Ascending aorta (tissue), 2 donors: ENCODE data around the gene POLE4. TPM values are rescaled to one million over a fixed set of nuclear protein-coding genes. Genes with fewer than 3 reads are reported as not detected.

Experiments used
- DNase-seq, 2 donors: peaks; one replicate each; pipeline ENCODE4 v3.0.0-alpha.2; 2019; ENCODE audit warnings: low spot score in 2 of 2
- H3K27ac ChIP-seq, 2 donors: fragments of 200-600 bp; sonication (generic); one replicate each; pipeline ENCODE4 v1.5.1; 2016 to 2017; ENCODE audit warnings: mild to moderate bottlenecking in 1 of 2
- H3K27me3 ChIP-seq: fragments of 200-600 bp; sonication (generic); one replicate; pipeline ENCODE4 v1.5.1; 2017
- H3K36me3 ChIP-seq, 2 donors: fragments of 200-600 bp; sonication (generic); one replicate each; pipeline ENCODE4 v1.5.1; 2016
- H3K4me1 ChIP-seq, 2 donors: fragments of 200-600 bp; sonication (generic); one replicate each; pipeline ENCODE4 v1.5.1; 2016 to 2017; ENCODE audit warnings: mild to moderate bottlenecking in 1 of 2
- H3K4me3 ChIP-seq, 2 donors: fragments of 200-600 bp; sonication (generic); one replicate each; pipeline ENCODE4 v1.5.1; 2016 to 2017; ENCODE audit warnings: mild to moderate bottlenecking in 1 of 2
- H3K9me3 ChIP-seq, 2 donors: fragments of 200-600 bp; sonication (generic); one replicate each; pipeline ENCODE4 v1.5.1; 2016
- CTCF ChIP-seq, 3 experiments: fragments of 200-600 bp in 2 of 3; fragments of 450-650 bp in 1 of 3; sonication (generic) in 2 of 3; IDR thresholded peaks; one replicate each; pipeline ENCODE4 v1.5.1; 2016 to 2019; ENCODE audit warnings: antibody characterized with exemption in 3 of 3, mild to moderate bottlenecking in 1 of 3, moderate library complexity in 1 of 3
- intact Hi-C: fragments of 100-400 bp; cut with DNase I; formaldehyde crosslinking; loops from one replicate; pipeline ENCODE4 v1.15.1; 2023
- total RNA-seq: library from RNA; depleted of rRNA; stranded (reverse); fragments of >200 nt; gene quantifications from one replicate; pipeline ENCODE4 v1.1.0, GENCODE V29; 2016

Gene POLE4
- total RNA-seq, 1 donor from 2014 or later, result 57.5 TPM

- Histone ChIP-seq H3K36me3 (no peaks in the 10 kb centered on the region), H3K9me3 (no peaks in the 10 kb centered on the region), H3K4me3 (no peak overlapping the region), H3K4me1 (no peaks in the 10 kb centered on the region), H3K27me3 (no peaks in the 10 kb centered on the region), H3K27ac (no peak overlapping the region)
- no peak for DNase-seq
- intact Hi-C loops, result no loop called here
- no peak for TF ChIP-seq CTCF (IDR thresholded peaks at IDR 0.05)
Measured at GRCh38 chr2:74924463-74925265, 33.8 kb upstream of the POLE4 start.

- intact Hi-C loops, result no loop called here
- no peak for DNase-seq
Measured at GRCh38 chr2:74925361-74925786, 33.1 kb upstream of the POLE4 start.

GRCh38 chr2:74927621-74928020 lies 30.8 kb upstream of the POLE4 start:
- no peak overlapping the region for H3K4me3 ChIP-seq
- intact Hi-C loops, result no loop called here
- TF ChIP-seq CTCF (IDR thresholded peaks at IDR 0.05), result no peak
- no peak for DNase-seq
- H3K36me3 ChIP-seq, result no peaks in the 10 kb centered on the region
- H3K9me3 ChIP-seq, result no peaks in the 10 kb centered on the region
- H3K27me3 ChIP-seq, result no peaks in the 10 kb centered on the region
- H3K27ac ChIP-seq, result no peak overlapping the region
- no peaks in the 10 kb centered on the region for H3K4me1 ChIP-seq

More at GRCh38 chr2:74925361-74925786, 33.1 kb upstream of the POLE4 start:
- H3K27ac ChIP-seq, result no peak overlapping the region
- no peaks in the 10 kb centered on the region for H3K27me3 ChIP-seq
- no peak for TF ChIP-seq CTCF (IDR thresholded peaks at IDR 0.05)
- no peak overlapping the region for H3K4me3 ChIP-seq
- H3K4me1 ChIP-seq, result no peaks in the 10 kb centered on the region
- H3K9me3 ChIP-seq, result no peaks in the 10 kb centered on the region
- no peaks in the 10 kb centered on the region for H3K36me3 ChIP-seq

GRCh38 chr2:74930811-74931486 lies 27.5 kb upstream of the POLE4 start:
- H3K4me1 ChIP-seq, result no peaks in the 10 kb centered on the region
- DNase-seq, result no peak
- H3K9me3 ChIP-seq, result peaks cover 0 to 6% of the 10 kb centered on the region in 2 donors
- intact Hi-C loops, result no loop called here
- no peak overlapping the region for H3K27ac ChIP-seq
- no peak for TF ChIP-seq CTCF (IDR thresholded peaks at IDR 0.05)
- H3K36me3 ChIP-seq, result no peaks in the 10 kb centered on the region
- H3K4me3 ChIP-seq, result no peak overlapping the region
- H3K27me3 ChIP-seq, result no peaks in the 10 kb centered on the region

GRCh38 chr2:74931940-74932339 lies 26.5 kb upstream of the POLE4 start:
- Histone ChIP-seq H3K9me3 (peaks cover 0 to 6% of the 10 kb centered on the region in 2 donors), H3K36me3 (no peaks in the 10 kb centered on the region), H3K4me1 (no peaks in the 10 kb centered on the region), H3K4me3 (no peak overlapping the region), H3K27ac (no peak overlapping the region), H3K27me3 (no peaks in the 10 kb centered on the region)
- no peak for DNase-seq
- TF ChIP-seq CTCF (IDR thresholded peaks at IDR 0.05), result no peak
- intact Hi-C loops, result no loop called here
